Pancreas (tissue), 10 donors: ENCODE measurements around the gene DUSP16. TPM values are rescaled to one million over a fixed set of nuclear protein-coding genes. Genes with fewer than 3 reads are reported as not detected.

ENCODE experiments used
- ATAC-seq, 4 donors: fragments of 200-7000 bp; cut with Tn5 transposase; one replicate each; pipeline versions ENCODE4 v1.8.0 to v1.9.1; 2020; ENCODE audit warnings: mild to moderate bottlenecking in 4 of 4, moderate library complexity in 4 of 4
- DNase-seq, 6 donors: peaks; one replicate each; pipeline ENCODE4 v3.0.0-alpha.2; 2020
- FAIRE-seq: peaks from 2 replicates; lab custom pipeline; 2012; peaks lifted over from hg19 to GRCh38; lab: Jason Lieb, UNC
- H3K27ac ChIP-seq, 4 donors: fragments of 200-600 bp; sonication (generic); 1 replicate in 3 of 4; 2 replicates in 1 of 4; pipeline versions ENCODE4 v1.5.0 to v1.8.0; 2020
- H3K27me3 ChIP-seq, 4 donors: fragments of 200-600 bp; one replicate each; pipeline ENCODE4 v1.8.0; 2021
- H3K36me3 ChIP-seq, 3 donors: fragments of 200-600 bp; sonication (generic) in 1 of 3; one replicate each; pipeline versions ENCODE4 v1.5.0 to v1.8.0; 2020 to 2021
- H3K4me1 ChIP-seq, 3 donors: fragments of 200-600 bp; one replicate each; pipeline ENCODE4 v1.8.0; 2021
- H3K4me3 ChIP-seq, 4 donors: fragments of 200-600 bp; sonication (generic) in 2 of 4; one replicate each; pipeline versions ENCODE4 v1.5.0 to v1.8.0; 2020 to 2021
- H3K9me3 ChIP-seq, 4 donors: fragments of 200-600 bp; one replicate each; pipeline ENCODE4 v1.8.0; 2021
- WGBS, 2 donors: extraction: QIAGEN DNeasy Blood & Tissue Kit; methylation state at CpG; one replicate each; pipeline ENCODE4 v1.1.7; 2013; 5-methylcytosine and 5-hydroxymethylcytosine counted together
- intact Hi-C, 3 donors: fragments of 100-400 bp; cut with DNase I; formaldehyde crosslinking; loops; one replicate each; pipeline versions ENCODE4 v1.11.1 to v1.14.2; 2022
- polyA plus RNA-seq, 2 donors: library from polyadenylated mRNA; stranded (reverse); fragments of 200-250 nt; gene quantifications; one replicate each; pipeline ENCODE4 v1.2.3, GENCODE V29; 2013
- total RNA-seq, 6 donors: library from RNA; stranded (reverse); fragmentation: NEBNext Ultra II Directional in 4 of 6; extraction: Animal tissue kit (Norgen Biotek cat#: 25700) in 4 of 6; gene quantifications; one replicate each; pipeline versions ENCODE4 v1.2.1 to v1.2.4, GENCODE V29; 2021 to 2023
- TF ChIP-seq, protein P1 (sequence below), 4 donors: fragments of 200-600 bp; sonication (generic) in 3 of 4; IDR thresholded peaks; one replicate each; pipeline versions ENCODE4 v1.5.0 to v1.8.0; 2021; ENCODE audit warnings: antibody characterized with exemption in 4 of 4
- donor health status: healthy with polysubstance abuse.
- donor health status: DM: no; HTN: no; CAD: no; lungs with moderate emphysema.
- donor health status: DM: no; HTN: no; CAD: no.
- donor health status: control.
- donor health status: control.
- donor health status: Bipolar disorder and iron deficiency.
- donor health status: DM: yes; HTN: yes; CAD: no.
- donor health status: DM: no; HTN: no; CAD: no.
- donor health status: DM: no; HTN: no; CAD: no.
- donor health status: DM: yes; HTN: yes; CAD: no.

DUSP16 gene
- total and polyA plus RNA-seq, 8 donors, result 5.8 to 38.7 (median 26.5) TPM

DNA sequence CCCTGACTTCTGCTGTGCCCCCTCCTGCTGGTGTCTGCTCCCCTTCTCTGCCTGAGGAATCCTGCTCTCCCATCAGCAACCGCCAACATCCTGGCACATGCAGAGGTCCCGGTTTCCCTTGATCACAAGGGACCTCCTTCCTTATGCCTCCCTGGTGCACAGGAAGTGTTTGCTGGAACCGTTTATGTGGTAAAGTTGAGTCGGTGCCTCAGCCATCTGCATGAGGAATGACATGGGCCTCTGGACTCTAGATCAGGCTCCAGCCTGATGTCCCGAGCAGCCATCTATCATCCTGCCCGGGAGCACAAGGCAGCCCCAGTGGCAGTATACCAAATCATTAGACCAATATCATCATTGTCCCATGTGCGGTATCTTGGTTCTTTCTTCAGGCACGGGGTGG lies 115.4 kb downstream of the DUSP16 start:
- Histone ChIP-seq H3K27me3 (no peaks in the 10 kb centered on the region), H3K4me3 (no peak overlapping the region), H3K4me1 (peaks cover 9 to 39% (median 36%) of the 10 kb centered on the region in 3 donors), H3K36me3 (no peaks in the 10 kb centered on the region), H3K9me3 (no peaks in the 10 kb centered on the region), H3K27ac (no peak overlapping the region)
- WGBS, 2 donors, result 74 to 77% methylated on average over 8 of the region's 8 CpGs
- no peak for ATAC-seq
- intact Hi-C loops, result no loop called here
- no peak for DNase-seq
- FAIRE-seq, result no peak
- TF ChIP-seq, protein P1, sequence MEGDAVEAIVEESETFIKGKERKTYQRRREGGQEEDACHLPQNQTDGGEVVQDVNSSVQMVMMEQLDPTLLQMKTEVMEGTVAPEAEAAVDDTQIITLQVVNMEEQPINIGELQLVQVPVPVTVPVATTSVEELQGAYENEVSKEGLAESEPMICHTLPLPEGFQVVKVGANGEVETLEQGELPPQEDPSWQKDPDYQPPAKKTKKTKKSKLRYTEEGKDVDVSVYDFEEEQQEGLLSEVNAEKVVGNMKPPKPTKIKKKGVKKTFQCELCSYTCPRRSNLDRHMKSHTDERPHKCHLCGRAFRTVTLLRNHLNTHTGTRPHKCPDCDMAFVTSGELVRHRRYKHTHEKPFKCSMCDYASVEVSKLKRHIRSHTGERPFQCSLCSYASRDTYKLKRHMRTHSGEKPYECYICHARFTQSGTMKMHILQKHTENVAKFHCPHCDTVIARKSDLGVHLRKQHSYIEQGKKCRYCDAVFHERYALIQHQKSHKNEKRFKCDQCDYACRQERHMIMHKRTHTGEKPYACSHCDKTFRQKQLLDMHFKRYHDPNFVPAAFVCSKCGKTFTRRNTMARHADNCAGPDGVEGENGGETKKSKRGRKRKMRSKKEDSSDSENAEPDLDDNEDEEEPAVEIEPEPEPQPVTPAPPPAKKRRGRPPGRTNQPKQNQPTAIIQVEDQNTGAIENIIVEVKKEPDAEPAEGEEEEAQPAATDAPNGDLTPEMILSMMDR (IDR thresholded peaks at IDR 0.05), result no peak

DNA sequence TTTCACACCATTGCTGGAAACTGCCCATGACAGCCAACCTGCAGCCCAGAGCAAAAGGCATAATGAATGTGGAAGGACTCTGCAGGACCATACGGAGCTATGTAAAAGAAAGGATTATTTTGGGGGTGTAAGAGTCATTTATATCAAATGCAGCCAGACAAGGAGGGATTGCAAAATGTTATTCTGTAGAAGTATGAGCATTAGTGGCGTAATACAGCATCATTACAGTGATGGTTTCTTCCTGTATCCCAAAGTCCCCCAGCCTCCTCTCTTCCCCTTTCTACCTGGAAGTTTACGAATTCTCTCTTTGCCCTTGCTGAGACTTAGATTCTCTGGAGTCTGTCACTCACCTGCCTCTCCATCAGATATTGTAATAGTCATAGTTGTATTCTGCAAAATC lies 115.9 kb downstream of the DUSP16 start:
- H3K27ac ChIP-seq, result no peak overlapping the region
- H3K36me3 ChIP-seq, result no peaks in the 10 kb centered on the region
- WGBS, 2 donors, result 93 to 96% methylated on average over 3 of the region's 3 CpGs
- H3K4me1 ChIP-seq, result peaks cover 14 to 44% (median 40%) of the 10 kb centered on the region in 3 donors
- H3K4me3 ChIP-seq, result no peak overlapping the region
- intact Hi-C loops, result no loop called here
- no peak for DNase-seq
- no peak for ATAC-seq
- FAIRE-seq, result no peak
- no peaks in the 10 kb centered on the region for H3K27me3 ChIP-seq
- no peaks in the 10 kb centered on the region for H3K9me3 ChIP-seq
- TF ChIP-seq, protein P1 (IDR thresholded peaks at IDR 0.05), result no peak

DNA sequence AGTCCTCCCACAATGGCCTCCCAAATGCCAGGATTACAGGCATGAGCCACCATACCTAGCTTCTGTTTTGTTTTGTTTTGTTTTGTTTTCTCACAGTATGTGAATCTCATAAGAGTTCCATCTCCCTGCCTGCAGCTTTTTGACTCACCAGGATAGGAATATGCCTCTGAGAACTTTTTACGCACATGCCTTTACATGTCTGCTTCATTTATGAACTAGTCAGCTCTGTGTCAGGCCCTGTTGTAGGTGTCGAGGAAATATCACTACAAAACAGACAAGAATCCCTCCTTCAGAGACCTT lies 116.8 kb downstream of the DUSP16 start:
- no peak for FAIRE-seq
- peaks cover 19 to 44% (median 42%) of the 10 kb centered on the region in 3 donors for H3K4me1 ChIP-seq

DNA sequence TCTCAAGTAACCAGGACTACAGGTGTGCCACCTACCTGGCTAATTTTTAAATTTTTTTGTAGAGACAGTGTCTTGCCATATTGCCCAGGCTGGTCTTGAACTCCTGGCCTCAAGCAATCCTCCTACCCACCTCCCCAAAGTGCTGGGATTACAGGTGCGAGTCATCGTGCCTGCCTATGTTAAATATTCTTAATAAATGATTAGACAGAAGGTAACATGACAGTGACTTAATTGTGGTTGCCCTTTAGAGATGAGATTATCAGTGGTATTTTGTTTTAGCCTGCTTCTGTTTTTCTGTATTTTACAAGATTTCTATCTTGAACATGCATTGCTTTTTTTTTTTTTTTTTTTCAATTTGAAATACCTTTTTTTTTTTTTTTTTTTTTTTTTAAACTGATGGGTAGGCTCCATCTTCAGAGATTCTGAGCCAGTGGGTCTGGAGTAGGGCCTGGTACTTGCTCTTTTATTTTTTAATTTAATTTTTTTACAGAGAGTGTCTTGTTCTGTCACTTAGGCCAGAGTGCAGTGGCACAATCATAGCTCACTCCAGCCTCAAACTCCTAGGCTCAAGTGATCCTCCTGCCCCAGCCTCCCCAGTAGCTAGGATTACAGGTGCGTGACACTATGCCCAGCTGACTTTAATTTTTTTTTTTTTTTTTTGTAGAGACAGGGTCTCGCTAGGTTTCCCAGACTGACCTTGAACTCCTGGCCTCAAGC lies 117.3 kb downstream of the DUSP16 start:
- no peak for DNase-seq
- Histone ChIP-seq H3K4me3 (no peak overlapping the region), H3K36me3 (no peaks in the 10 kb centered on the region), H3K27ac (no peak overlapping the region), H3K9me3 (no peaks in the 10 kb centered on the region), H3K27me3 (no peaks in the 10 kb centered on the region), H3K4me1 (peaks cover 15 to 39% (median 37%) of the 10 kb centered on the region in 3 donors)
- 92% methylated on average over 4 of the region's 4 CpGs for WGBS, 2 donors
- no peak for FAIRE-seq
- TF ChIP-seq, protein P1 (IDR thresholded peaks at IDR 0.05), result no peak
- ATAC-seq, result no peak
- intact Hi-C loops, result no loop called here

More for the DNA sequence above, 116.8 kb downstream of the DUSP16 start:
- Histone ChIP-seq H3K27ac (no peak overlapping the region), H3K27me3 (no peaks in the 10 kb centered on the region), H3K36me3 (no peaks in the 10 kb centered on the region), H3K9me3 (no peaks in the 10 kb centered on the region), H3K4me3 (no peak overlapping the region)
- no peak for ATAC-seq
- no peak for DNase-seq
- intact Hi-C loops, result no loop called here
- WGBS, 2 donors, result 97 to 99% methylated on average over 2 of the region's 2 CpGs
- TF ChIP-seq, protein P1 (IDR thresholded peaks at IDR 0.05), result no peak

DNA sequence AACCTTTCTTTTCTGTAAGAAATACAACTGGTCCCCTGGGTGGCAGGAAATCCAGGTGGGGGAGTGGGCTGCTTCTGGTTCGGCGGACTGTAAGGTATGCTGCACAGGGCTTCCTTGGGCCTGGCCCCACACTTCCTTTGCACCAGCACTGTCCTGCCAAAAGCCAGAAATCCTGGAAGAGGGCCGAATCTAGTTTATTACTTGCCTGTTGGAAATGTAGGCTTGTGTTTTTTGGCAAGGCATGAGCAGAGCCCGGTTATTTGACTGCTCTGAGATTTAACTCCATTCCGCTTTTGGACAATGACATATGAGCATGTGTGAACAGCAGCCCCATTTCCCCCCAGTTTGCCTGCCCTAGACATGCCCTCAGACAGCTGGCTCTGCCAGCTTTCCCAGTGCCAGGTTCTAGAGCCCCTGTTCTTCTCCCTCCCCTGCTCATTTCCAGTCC lies 119.2 kb downstream of the DUSP16 start:
- 48 to 64% methylated on average over 5 of the region's 5 CpGs for WGBS, 2 donors
- DNase-seq (no peak), FAIRE-seq (no peak), ATAC-seq (peak in 1 of 4 donors; percentile 52)
- no peaks in the 10 kb centered on the region for H3K27me3 ChIP-seq
- H3K27ac ChIP-seq, result peak overlapping the region in 3 of 4 donors; percentile 6 to 50 (median 42)
- TF ChIP-seq, protein P1 (IDR thresholded peaks at IDR 0.05), result no peak
- H3K36me3 ChIP-seq, result no peaks in the 10 kb centered on the region
- no peaks in the 10 kb centered on the region for H3K9me3 ChIP-seq
- H3K4me1 ChIP-seq, result peaks cover 10 to 31% (median 31%) of the 10 kb centered on the region in 3 donors
- intact Hi-C loops, result no loop called here
- H3K4me3 ChIP-seq, result no peak overlapping the region
